ENCODE measurements around the gene UST. TPM values are rescaled to one million over a fixed set of nuclear protein-coding genes. Genes with fewer than 3 reads are reported as not detected.
A peak's percentile ranks its signal among the peaks of the same experiment; 100 is the strongest.

Gene UST
- total and polyA plus RNA-seq, 7 experiments from 2014 or later: 0.35 to 2.6 (median 0.46) TPM; not detected in 2

GRCh38 chr6:148996815-148997214, 250.0 kb downstream of the UST start:
- Mint-ChIP-seq H3K4me1 (peaks cover 8 to 24% (median 9%) of the 10 kb centered on the region in 7 donors), H3K27me3 (peaks cover 0 to 22% (median 3%) of the 10 kb centered on the region in 5 donors), H3K9me3 (peaks cover 0 to 20% (median 13%) of the 10 kb centered on the region in 11 donors), H3K4me3 (no peak overlapping the region), H3K27ac (no peak overlapping the region), H3K36me3 (peaks cover 0 to 12% (median 0%) of the 10 kb centered on the region in 5 donors)
- no peak for ATAC-seq
- intact Hi-C loops (cut with micrococcal nuclease): no loop called here
- Histone ChIP-seq H3K27me3 (ENCODE audit: control insufficient read depth in 2 of 2, insufficient read depth in 2 of 2, low read length in 2 of 2) (no peaks in the 10 kb centered on the region), H3K36me3 (ENCODE audit: control insufficient read depth in 2 of 3, insufficient read depth in 3 of 3, low read length in 3 of 3) (no peaks in the 10 kb centered on the region), H3K9me3 (ENCODE audit: control insufficient read depth in 2 of 3, low read length in 3 of 3) (no peaks in the 10 kb centered on the region), H3K4me3 (ENCODE audit: low read length) (no peak overlapping the region), H3K4me1 (ENCODE audit: control insufficient read depth in 2 of 2, insufficient read depth in 2 of 2, low read length in 2 of 2) (peaks cover 0 to 10% of the 10 kb centered on the region in 2 donors), H3K27ac (ENCODE audit: low read depth, low read length) (no peak overlapping the region)
- CTCF ChIA-PET: no interaction called here
- no peak for DNase-seq
- POLR2A ChIA-PET: no interaction called here

GRCh38 chr6:148997865-148998264, 251.0 kb downstream of the UST start:
- ATAC-seq: no peak
- H3K27ac Mint-ChIP-seq: no peak overlapping the region
- peaks cover 0 to 12% (median 3%) of the 10 kb centered on the region in 5 donors for H3K36me3 Mint-ChIP-seq
- intact Hi-C loops (cut with micrococcal nuclease): no loop called here
- POLR2A ChIA-PET: no interaction called here
- peaks cover 0 to 24% (median 14%) of the 10 kb centered on the region in 11 donors for H3K9me3 Mint-ChIP-seq
- Histone ChIP-seq H3K27me3 (ENCODE audit: control insufficient read depth in 2 of 2, insufficient read depth in 2 of 2, low read length in 2 of 2) (no peaks in the 10 kb centered on the region), H3K36me3 (ENCODE audit: control insufficient read depth in 2 of 3, insufficient read depth in 3 of 3, low read length in 3 of 3) (no peaks in the 10 kb centered on the region), H3K4me1 (ENCODE audit: control insufficient read depth in 2 of 2, insufficient read depth in 2 of 2, low read length in 2 of 2) (peaks cover 0 to 10% of the 10 kb centered on the region in 2 donors), H3K9me3 (ENCODE audit: control insufficient read depth in 2 of 3, low read length in 3 of 3) (no peaks in the 10 kb centered on the region), H3K27ac (ENCODE audit: low read depth, low read length) (no peak overlapping the region), H3K4me3 (ENCODE audit: low read length) (no peak overlapping the region)
- peaks cover 0 to 22% (median 3%) of the 10 kb centered on the region in 5 donors for H3K27me3 Mint-ChIP-seq
- H3K4me1 Mint-ChIP-seq: peaks cover 8 to 24% (median 9%) of the 10 kb centered on the region in 7 donors
- CTCF ChIA-PET: no interaction called here
- no peak overlapping the region for H3K4me3 Mint-ChIP-seq
- no peak for DNase-seq

- Mint-ChIP-seq H3K4me3 (no peak overlapping the region), H3K9me3 (peaks cover 0 to 24% (median 14%) of the 10 kb centered on the region in 11 donors), H3K27ac (no peak overlapping the region), H3K27me3 (peaks cover 0 to 22% (median 3%) of the 10 kb centered on the region in 5 donors), H3K4me1 (peaks cover 8 to 24% (median 9%) of the 10 kb centered on the region in 7 donors), H3K36me3 (peaks cover 0 to 12% (median 3%) of the 10 kb centered on the region in 5 donors)
- CTCF ChIA-PET: no interaction called here
- H3K27ac ChIP-seq (ENCODE audit: low read depth, low read length): no peak overlapping the region
- no peak overlapping the region for H3K4me3 ChIP-seq (ENCODE audit: low read length)
- POLR2A ChIA-PET: no interaction called here
- intact Hi-C loops (cut with micrococcal nuclease): no loop called here
- H3K36me3 ChIP-seq (ENCODE audit: control insufficient read depth in 2 of 3, insufficient read depth in 3 of 3, low read length in 3 of 3): no peaks in the 10 kb centered on the region
- peaks cover 0 to 10% of the 10 kb centered on the region in 2 donors for H3K4me1 ChIP-seq (ENCODE audit: control insufficient read depth in 2 of 2, insufficient read depth in 2 of 2, low read length in 2 of 2)
- ATAC-seq (no peak), DNase-seq (no peak)
- no peaks in the 10 kb centered on the region for H3K9me3 ChIP-seq (ENCODE audit: control insufficient read depth in 2 of 3, low read length in 3 of 3)
- H3K27me3 ChIP-seq (ENCODE audit: control insufficient read depth in 2 of 2, insufficient read depth in 2 of 2, low read length in 2 of 2): no peaks in the 10 kb centered on the region
These were observed 251.9 kb downstream of the UST start for GRCh38 chr6:148998704-148999103.

GRCh38 chr6:148999501-148999900, 252.7 kb downstream of the UST start:
- CTCF ChIA-PET: no interaction called here

GRCh38 chr6:148999929-149000468, 253.2 kb downstream of the UST start:
- ChIA-PET POLR2A (no interaction called here), CTCF (no interaction called here)
- H3K36me3 Mint-ChIP-seq: peaks cover 0 to 12% (median 3%) of the 10 kb centered on the region in 5 donors
- peak overlapping the region in 5 of 10 donors; percentile 2 to 75 (median 19) for H3K4me3 Mint-ChIP-seq
- peaks cover 8 to 24% (median 9%) of the 10 kb centered on the region in 7 donors for H3K4me1 Mint-ChIP-seq
- H3K4me3 ChIP-seq (ENCODE audit: low read length): no peak overlapping the region
- peak overlapping the region in 3 of 9 donors; percentile 2 to 6 (median 3) for H3K27ac Mint-ChIP-seq
- ATAC-seq: peak; percentile 41
- peaks cover 0 to 10% of the 10 kb centered on the region in 2 donors for H3K4me1 ChIP-seq (ENCODE audit: control insufficient read depth in 2 of 2, insufficient read depth in 2 of 2, low read length in 2 of 2)
- no peak overlapping the region for H3K27ac ChIP-seq (ENCODE audit: low read depth, low read length)
- no peaks in the 10 kb centered on the region for H3K36me3 ChIP-seq (ENCODE audit: control insufficient read depth in 2 of 3, insufficient read depth in 3 of 3, low read length in 3 of 3)
- intact Hi-C loops (cut with micrococcal nuclease): no loop called here
- H3K27me3 Mint-ChIP-seq: peaks cover 0 to 16% (median 3%) of the 10 kb centered on the region in 5 donors
- H3K9me3 Mint-ChIP-seq: peaks cover 0 to 24% (median 14%) of the 10 kb centered on the region in 11 donors
- DNase-seq: no peak
- no peaks in the 10 kb centered on the region for H3K9me3 ChIP-seq (ENCODE audit: control insufficient read depth in 2 of 3, low read length in 3 of 3)
- H3K27me3 ChIP-seq (ENCODE audit: control insufficient read depth in 2 of 2, insufficient read depth in 2 of 2, low read length in 2 of 2): no peaks in the 10 kb centered on the region

More at GRCh38 chr6:148999501-148999900, 252.7 kb downstream of the UST start:
- peaks cover 0 to 10% of the 10 kb centered on the region in 2 donors for H3K4me1 ChIP-seq (ENCODE audit: control insufficient read depth in 2 of 2, insufficient read depth in 2 of 2, low read length in 2 of 2)
- H3K27me3 ChIP-seq (ENCODE audit: control insufficient read depth in 2 of 2, insufficient read depth in 2 of 2, low read length in 2 of 2): no peaks in the 10 kb centered on the region
- Mint-ChIP-seq H3K9me3 (peaks cover 0 to 24% (median 13%) of the 10 kb centered on the region in 11 donors), H3K27me3 (peaks cover 0 to 20% (median 3%) of the 10 kb centered on the region in 5 donors), H3K36me3 (peaks cover 0 to 12% (median 3%) of the 10 kb centered on the region in 5 donors), H3K27ac (no peak overlapping the region), H3K4me3 (no peak overlapping the region), H3K4me1 (peaks cover 8 to 24% (median 9%) of the 10 kb centered on the region in 7 donors)
- H3K4me3 ChIP-seq (ENCODE audit: low read length): no peak overlapping the region
- no peak overlapping the region for H3K27ac ChIP-seq (ENCODE audit: low read depth, low read length)
- intact Hi-C loops (cut with micrococcal nuclease): no loop called here
- DNase-seq (no peak), ATAC-seq (no peak)
- no peaks in the 10 kb centered on the region for H3K9me3 ChIP-seq (ENCODE audit: control insufficient read depth in 2 of 3, low read length in 3 of 3)
- POLR2A ChIA-PET: no interaction called here
- no peaks in the 10 kb centered on the region for H3K36me3 ChIP-seq (ENCODE audit: control insufficient read depth in 2 of 3, insufficient read depth in 3 of 3, low read length in 3 of 3)

GRCh38 chr6:149001422-149001821, 254.6 kb downstream of the UST start:
- no peak overlapping the region for H3K27ac ChIP-seq (ENCODE audit: low read depth, low read length)
- Mint-ChIP-seq H3K27ac (no peak overlapping the region), H3K9me3 (peaks cover 0 to 24% (median 14%) of the 10 kb centered on the region in 11 donors), H3K4me3 (peak overlapping the region in 1 of 10 donors; percentile 8), H3K27me3 (peaks cover 0 to 20% (median 3%) of the 10 kb centered on the region in 5 donors), H3K4me1 (peaks cover 8 to 24% (median 9%) of the 10 kb centered on the region in 7 donors), H3K36me3 (peaks cover 0 to 12% (median 3%) of the 10 kb centered on the region in 5 donors)
- peaks cover 0 to 10% of the 10 kb centered on the region in 2 donors for H3K4me1 ChIP-seq (ENCODE audit: control insufficient read depth in 2 of 2, insufficient read depth in 2 of 2, low read length in 2 of 2)
- no peaks in the 10 kb centered on the region for H3K36me3 ChIP-seq (ENCODE audit: control insufficient read depth in 2 of 3, insufficient read depth in 3 of 3, low read length in 3 of 3)
- POLR2A ChIA-PET: no interaction called here
- H3K27me3 ChIP-seq (ENCODE audit: control insufficient read depth in 2 of 2, insufficient read depth in 2 of 2, low read length in 2 of 2): no peaks in the 10 kb centered on the region
- intact Hi-C loops (cut with micrococcal nuclease): no loop called here
- ATAC-seq (no peak), DNase-seq (no peak)
- CTCF ChIA-PET: no interaction called here
- no peak overlapping the region for H3K4me3 ChIP-seq (ENCODE audit: low read length)
- H3K9me3 ChIP-seq (ENCODE audit: control insufficient read depth in 2 of 3, low read length in 3 of 3): no peaks in the 10 kb centered on the region

- H3K4me3 ChIP-seq (ENCODE audit: low read length): no peak overlapping the region
- Mint-ChIP-seq H3K36me3 (peaks cover 0 to 14% (median 4%) of the 10 kb centered on the region in 5 donors), H3K4me3 (no peak overlapping the region), H3K27ac (no peak overlapping the region), H3K27me3 (peaks cover 0 to 14% (median 5%) of the 10 kb centered on the region in 5 donors), H3K4me1 (peaks cover 8 to 18% (median 9%) of the 10 kb centered on the region in 7 donors), H3K9me3 (peaks cover 3 to 24% (median 16%) of the 10 kb centered on the region in 11 donors)
- DNase-seq: no peak
- no peaks in the 10 kb centered on the region for H3K27me3 ChIP-seq (ENCODE audit: control insufficient read depth in 2 of 2, insufficient read depth in 2 of 2, low read length in 2 of 2)
- ChIA-PET POLR2A (no interaction called here), CTCF (no interaction called here)
- peaks cover 0 to 6% of the 10 kb centered on the region in 2 donors for H3K4me1 ChIP-seq (ENCODE audit: control insufficient read depth in 2 of 2, insufficient read depth in 2 of 2, low read length in 2 of 2)
- H3K9me3 ChIP-seq (ENCODE audit: control insufficient read depth in 2 of 3, low read length in 3 of 3): no peaks in the 10 kb centered on the region
- intact Hi-C loops (cut with micrococcal nuclease): no loop called here
- no peak for ATAC-seq
- H3K27ac ChIP-seq (ENCODE audit: low read depth, low read length): no peak overlapping the region
- no peaks in the 10 kb centered on the region for H3K36me3 ChIP-seq (ENCODE audit: control insufficient read depth in 2 of 3, insufficient read depth in 3 of 3, low read length in 3 of 3)
These were observed 256.7 kb downstream of the UST start for GRCh38 chr6:149003560-149003959.
